GM21723 (cell line): Measurements from ENCODE around the gene RGS2.

Experiments
- ATAC-seq: cut with Tn5 transposase; IDR thresholded peaks from one replicate; pipeline ENCODE4 v1.9.1; 2021; ENCODE audit warnings: mild to moderate bottlenecking, moderate library complexity; ENCODE audit not compliant: unreplicated experiment

The RGS2 gene

GRCh38 chr1:192808518-192809306 is at the start of gene RGS2:
TSS of gene RGS2 (plus strand) at chr1:192809039. CDS start at chr1:192809072, 33 bp downstream.
- peak; percentile 90 for ATAC-seq

GRCh38 chr1:192759104-192759503 is 49.7 kb upstream of the RGS2 start:
- no peak for ATAC-seq

- no peak for ATAC-seq
Observed at GRCh38 chr1:192762265-192762664, 46.6 kb upstream of the RGS2 start.

- no peak for ATAC-seq
Observed at GRCh38 chr1:192763243-192763642, 45.6 kb upstream of the RGS2 start.

- no peak for ATAC-seq
Observed at GRCh38 chr1:192763756-192764155, 45.1 kb upstream of the RGS2 start.

- ATAC-seq, result no peak
Observed at GRCh38 chr1:192764675-192765074, 44.2 kb upstream of the RGS2 start.

GRCh38 chr1:192766009-192766625 is 42.7 kb upstream of the RGS2 start:
- ATAC-seq, result no peak

- no peak for ATAC-seq
Observed at GRCh38 chr1:192766876-192767275, 42.0 kb upstream of the RGS2 start.

GRCh38 chr1:192767798-192768197 is 41.0 kb upstream of the RGS2 start:
- ATAC-seq, result no peak

- no peak for ATAC-seq
Observed at GRCh38 chr1:192768463-192768862, 40.4 kb upstream of the RGS2 start.

- ATAC-seq, result no peak
Observed at GRCh38 chr1:192771341-192771740, 37.5 kb upstream of the RGS2 start.

GRCh38 chr1:192775631-192776030 is 33.2 kb upstream of the RGS2 start:
- no peak for ATAC-seq

GRCh38 chr1:192776206-192776605 is 32.6 kb upstream of the RGS2 start:
- no peak for ATAC-seq

- no peak for ATAC-seq
Observed at GRCh38 chr1:192776998-192777397, 31.8 kb upstream of the RGS2 start.

GRCh38 chr1:192783791-192784190 is 25.0 kb upstream of the RGS2 start:
- no peak for ATAC-seq

- ATAC-seq, result no peak
Observed at GRCh38 chr1:192784397-192784796, 24.4 kb upstream of the RGS2 start.

- ATAC-seq, result no peak
Observed at GRCh38 chr1:192786576-192786975, 22.3 kb upstream of the RGS2 start.

- no peak for ATAC-seq
Observed at GRCh38 chr1:192787914-192788585, 20.8 kb upstream of the RGS2 start.

GRCh38 chr1:192789871-192790270 is 19.0 kb upstream of the RGS2 start:
- no peak for ATAC-seq

GRCh38 chr1:192792628-192793027 is 16.2 kb upstream of the RGS2 start:
- no peak for ATAC-seq

GRCh38 chr1:192793983-192794767 is 14.7 kb upstream of the RGS2 start:
- ATAC-seq, result no peak
